B cell (primary cell): ENCODE results near the gene FBXO28. TPM values are rescaled to one million over a fixed set of nuclear protein-coding genes. Genes with fewer than 3 reads are reported as not detected.

Experiments
- ATAC-seq: fragments of 200-7000 bp; cut with Tn5 transposase; one replicate; pipeline ENCODE4 v1.10.0; 2021; ENCODE audit warnings: low read depth, mild to moderate bottlenecking, moderate number of reproducible peaks, moderate library complexity
- CTCF ChIA-PET: fragments of 350-600 bp; sonication (Branson Sonifier 250); formaldehyde crosslinking; loops from one replicate; lab custom pipeline; 2021; ENCODE audit warnings: antibody characterized with exemption, inconsistent platforms; lab: Charles Lee
- POLR2A ChIA-PET: fragments of 350-600 bp; sonication (Branson Sonifier 250); formaldehyde crosslinking; loops from one replicate; lab custom pipeline; 2021; ENCODE audit warnings: antibody characterized with exemption; lab: Charles Lee
- DNase-seq: peaks from one replicate; pipeline ENCODE4 v3.0.0; 2013
- H2AFZ ChIP-seq: 2 replicates; pipeline ENCODE4 v1.6.1; 2012; ENCODE audit warnings: mild to moderate bottlenecking, low read depth, low read length; ENCODE audit not compliant: insufficient read depth, poor library complexity, severe bottlenecking
- H3K27ac ChIP-seq, 2 donors: 1 replicate in 1 of 2; 2 replicates in 1 of 2; pipeline ENCODE4 v1.5.1; 2012 to 2013; ENCODE audit warnings: low read length in 2 of 2, mild to moderate bottlenecking in 2 of 2, moderate library complexity in 1 of 2
- H3K27me3 ChIP-seq, 4 experiments: fragments of 200-600 bp in 1 of 4; sonication (generic) in 1 of 4; replicated peaks in 1 of 4; 1 replicate in 2 of 4; 2 replicates in 2 of 4; pipeline versions ENCODE4 v1.6.1 to v1.7.0; 2013 to 2016; ENCODE audit warnings: low read length in 3 of 4, mild to moderate bottlenecking in 2 of 4, mixed read lengths in 1 of 4, moderate library complexity in 1 of 4; ENCODE audit not compliant: insufficient read depth in 4 of 4, control insufficient read depth in 3 of 4; ENCODE audit errors: control extremely low read depth in 1 of 4
- H3K36me3 ChIP-seq, 2 experiments: replicated peaks in 1 of 2; 1 replicate in 1 of 2; 2 replicates in 1 of 2; pipeline versions ENCODE4 v1.6.1 to v1.7.1; 2013; ENCODE audit warnings: low read length in 1 of 2; ENCODE audit not compliant: insufficient read depth in 2 of 2, control insufficient read depth in 1 of 2; ENCODE audit errors: control extremely low read depth in 1 of 2, extremely low read depth in 1 of 2
- H3K4me1 ChIP-seq, 2 donors: fragments of 200-600 bp in 1 of 2; sonication (generic) in 1 of 2; 1 replicate in 1 of 2; 2 replicates in 1 of 2; pipeline versions ENCODE4 v1.5.1 to v1.6.1; 2013 to 2017; ENCODE audit warnings: low read length in 2 of 2; ENCODE audit not compliant: control insufficient read depth in 2 of 2, insufficient read depth in 2 of 2
- H3K4me2 ChIP-seq: replicated peaks from 2 replicates; pipeline ENCODE3; 2012; ENCODE audit warnings: mild to moderate bottlenecking, low read depth, low read length; ENCODE audit not compliant: poor library complexity, severe bottlenecking
- H3K4me3 ChIP-seq, 5 experiments: fragments of 200-600 bp in 1 of 5; sonication (generic) in 1 of 5; 1 replicate in 3 of 5; 2 replicates in 2 of 5; pipeline versions ENCODE4 v1.5.1 to v1.7.0; 2011 to 2016; ENCODE audit warnings: low read length in 4 of 5, mild to moderate bottlenecking in 4 of 5, low read depth in 2 of 5, control low read depth in 1 of 5, moderate library complexity in 1 of 5; ENCODE audit not compliant: insufficient read depth in 1 of 5; ENCODE audit errors: control extremely low read depth in 1 of 5, extremely low read depth in 1 of 5
- H3K79me2 ChIP-seq: fragments of 200-600 bp; sonication (generic); one replicate; pipeline ENCODE4 v1.6.0; 2016; ENCODE audit warnings: low read length; ENCODE audit not compliant: control insufficient read depth, insufficient read depth
- H3K9ac ChIP-seq: fragments of 200-600 bp; sonication (generic); 2 replicates; pipeline ENCODE4 v1.6.1; 2017; ENCODE audit warnings: mild to moderate bottlenecking, low read length, moderate library complexity
- H3K9me3 ChIP-seq, 3 donors: one replicate each; pipeline versions ENCODE4 v1.6.1 to v1.7.1; 2013; ENCODE audit warnings: low read length in 2 of 3; ENCODE audit not compliant: control insufficient read depth in 2 of 3, insufficient read depth in 1 of 3; ENCODE audit errors: control extremely low read depth in 1 of 3
- H4K20me1 ChIP-seq: 2 replicates; pipeline ENCODE4 v1.6.0; 2012; ENCODE audit warnings: mild to moderate bottlenecking, low read length; ENCODE audit not compliant: insufficient read depth, control insufficient read depth, poor library complexity, severe bottlenecking
- H3K27ac Mint-ChIP-seq: one replicate; pipeline ENCODE4 v1.8.0; 2021; ENCODE audit warnings: mixed read lengths
- H3K27me3 Mint-ChIP-seq: one replicate; pipeline ENCODE4 v1.8.0; 2021; ENCODE audit warnings: mixed read lengths
- H3K4me1 Mint-ChIP-seq: one replicate; pipeline ENCODE4 v1.8.0; 2021; ENCODE audit warnings: mixed read lengths
- H3K4me3 Mint-ChIP-seq: one replicate; pipeline ENCODE4 v1.8.0; 2021; ENCODE audit warnings: mixed read lengths
- H3K9me3 Mint-ChIP-seq: one replicate; pipeline ENCODE4 v1.8.0; 2022; ENCODE audit warnings: mixed read lengths; ENCODE audit not compliant: insufficient read depth
- EZH2 ChIP-seq: IDR thresholded peaks from 2 replicates; pipeline ENCODE4 v1.6.1; 2012; ENCODE audit warnings: borderline replicate concordance, low read depth, mild to moderate bottlenecking, moderate library complexity, low read length; ENCODE audit not compliant: insufficient read depth, poor library complexity, severe bottlenecking
- WGBS: methylation state at CpG from one replicate; pipeline ENCODE4 v1.1.5; 2013; ENCODE audit warnings: missing lambda C conversion rate; ENCODE audit not compliant: insufficient coverage; 5-methylcytosine and 5-hydroxymethylcytosine counted together
- intact Hi-C: fragments of 100-400 bp; cut with micrococcal nuclease; formaldehyde crosslinking; loops from one replicate; pipeline ENCODE4 v1.10.0; 2022
- polyA plus RNA-seq: library from polyadenylated mRNA; depleted of rRNA; stranded (reverse); fragments of >200 nt; gene quantifications from 2 replicates; pipeline ENCODE4 v1.2.3, GENCODE V29; 2012
- total RNA-seq, 2 donors: library from RNA; stranded (reverse); fragments of 120-200 nt in 1 of 2; gene quantifications; 1 replicate in 1 of 2; 2 replicates in 1 of 2; pipeline versions ENCODE4 v1.2.3 to v1.2.4, GENCODE V29; 2013 to 2022
- TF ChIP-seq, protein P1 (sequence below): fragments of 200-600 bp; IDR thresholded peaks from one replicate; pipeline ENCODE4 v1.8.0; 2022; ENCODE audit warnings: antibody characterized with exemption, mild to moderate bottlenecking

The FBXO28 gene
- total and polyA plus RNA-seq, 2 donors (not counting 1 experiment from before 2014, with no cell fraction given), result 17.5 to 39.7 TPM

GRCh38 chr1:224163311-224163710 lies 49.4 kb downstream of the FBXO28 start:
- Mint-ChIP-seq H3K4me1 (no peaks in the 10 kb centered on the region), H3K4me3 (no peak overlapping the region), H3K9me3 (no peaks in the 10 kb centered on the region), H3K27me3 (no peaks in the 10 kb centered on the region), H3K27ac (no peak overlapping the region)
- intact Hi-C loops, result no loop called here
- Histone ChIP-seq H3K4me2 (no peak overlapping the region), H3K79me2 (no peaks in the 10 kb centered on the region), H3K9ac (no peak overlapping the region), H3K36me3 (peaks cover 6 to 23% of the 10 kb centered on the region in 2 experiments), H3K9me3 (no peaks in the 10 kb centered on the region), H3K27me3 (no peaks in the 10 kb centered on the region), H3K4me1 (peaks cover 0 to under 1% of the 10 kb centered on the region in 2 donors), H2AFZ (no peak overlapping the region), H3K27ac (no peak overlapping the region), H3K4me3 (no peak overlapping the region), H4K20me1 (no peaks in the 10 kb centered on the region)
- TF ChIP-seq EZH2, result no peak
- ATAC-seq (no peak), DNase-seq (no peak)
- ChIA-PET POLR2A (interaction anchor here (1.9 kb wide), 1 partner anchor 19 kb away, joined by 4 read pairs; the partner anchor contains the start of gene DEGS1), CTCF (interaction anchor here (1.5 kb wide), 1 partner anchor 10 kb away, joined by 4 read pairs; no protein-coding TSS in a partner anchor)
- no CpG with 5 or more reads among the region's 2 CpGs for WGBS

DNA sequence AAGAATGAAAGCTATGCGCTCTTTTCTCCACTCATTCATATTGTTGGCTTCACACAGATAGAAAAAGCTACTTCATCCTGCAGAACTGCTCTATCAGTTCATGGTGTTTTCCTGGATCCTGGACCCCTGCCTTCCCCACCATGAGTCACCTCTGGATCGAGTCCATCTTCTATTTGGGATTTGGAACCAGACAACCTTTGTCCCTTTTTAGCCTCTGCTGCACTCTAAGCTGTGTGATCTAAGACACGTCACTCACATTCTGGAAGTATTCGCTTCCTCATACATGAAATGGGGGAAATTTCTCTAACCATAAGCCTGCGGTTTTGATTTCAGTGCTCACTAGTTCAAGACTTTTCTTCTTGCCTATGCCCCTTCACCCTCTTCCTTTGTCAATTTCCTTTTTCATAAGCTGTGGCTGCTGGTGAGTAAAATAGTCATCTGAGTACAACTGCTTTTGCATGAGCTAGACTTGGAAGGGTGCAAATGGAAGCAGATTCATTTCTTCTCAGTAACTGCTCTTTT lies 55.0 kb downstream of the FBXO28 start:
- H4K20me1 ChIP-seq, result no peaks in the 10 kb centered on the region
- ChIA-PET POLR2A (interaction anchor here (0.7 to 3.5 kb wide), 4 partner anchors 13 to 213 kb away, joined by 3 to 19 read pairs (median 4); partner anchors contain the start of gene DEGS1), CTCF (interaction anchor here (0.7 to 3.4 kb wide), 4 partner anchors 13 to 166 kb away, joined by 3 to 20 read pairs (median 3); partner anchors contain the start of gene DEGS1)
- 25% methylated on average over 4 of the region's 5 CpGs for WGBS
- H2AFZ ChIP-seq, result no peak overlapping the region
- no peaks in the 10 kb centered on the region for H3K79me2 ChIP-seq
- intact Hi-C loops, result loop anchor here (2.0 to 5.0 kb wide), 2 partner anchors 14 to 33 kb away; partner anchors contain the start of gene DEGS1
- H3K4me1 Mint-ChIP-seq, result peaks cover 27% of the 10 kb centered on the region
- peak overlapping the region; percentile 35 to 43 for H3K27ac ChIP-seq
- H3K4me2 ChIP-seq, result peak overlapping the region; percentile 72
- H3K27me3 Mint-ChIP-seq, result no peaks in the 10 kb centered on the region
- H3K9me3 ChIP-seq, result no peaks in the 10 kb centered on the region
- peak overlapping the region in 1 of 5 experiments; percentile 40 for H3K4me3 ChIP-seq
- no peaks in the 10 kb centered on the region for H3K9me3 Mint-ChIP-seq
- peaks cover 26 to 30% of the 10 kb centered on the region in 2 donors for H3K4me1 ChIP-seq
- no peaks in the 10 kb centered on the region for H3K36me3 ChIP-seq
- H3K27me3 ChIP-seq, result no peaks in the 10 kb centered on the region
- peak overlapping the region; percentile 48 for H3K27ac Mint-ChIP-seq
- DNase-seq (peak; percentile 85), ATAC-seq (peak; percentile 86)
- TF ChIP-seq EZH2, result no peak
- TF ChIP-seq, protein P1, sequence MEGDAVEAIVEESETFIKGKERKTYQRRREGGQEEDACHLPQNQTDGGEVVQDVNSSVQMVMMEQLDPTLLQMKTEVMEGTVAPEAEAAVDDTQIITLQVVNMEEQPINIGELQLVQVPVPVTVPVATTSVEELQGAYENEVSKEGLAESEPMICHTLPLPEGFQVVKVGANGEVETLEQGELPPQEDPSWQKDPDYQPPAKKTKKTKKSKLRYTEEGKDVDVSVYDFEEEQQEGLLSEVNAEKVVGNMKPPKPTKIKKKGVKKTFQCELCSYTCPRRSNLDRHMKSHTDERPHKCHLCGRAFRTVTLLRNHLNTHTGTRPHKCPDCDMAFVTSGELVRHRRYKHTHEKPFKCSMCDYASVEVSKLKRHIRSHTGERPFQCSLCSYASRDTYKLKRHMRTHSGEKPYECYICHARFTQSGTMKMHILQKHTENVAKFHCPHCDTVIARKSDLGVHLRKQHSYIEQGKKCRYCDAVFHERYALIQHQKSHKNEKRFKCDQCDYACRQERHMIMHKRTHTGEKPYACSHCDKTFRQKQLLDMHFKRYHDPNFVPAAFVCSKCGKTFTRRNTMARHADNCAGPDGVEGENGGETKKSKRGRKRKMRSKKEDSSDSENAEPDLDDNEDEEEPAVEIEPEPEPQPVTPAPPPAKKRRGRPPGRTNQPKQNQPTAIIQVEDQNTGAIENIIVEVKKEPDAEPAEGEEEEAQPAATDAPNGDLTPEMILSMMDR, result no peak
- H3K9ac ChIP-seq, result peak overlapping the region; percentile 49
- peak overlapping the region; percentile 53 for H3K4me3 Mint-ChIP-seq
